AG04450 (cell line): ENCODE results near the gene BSN. TPM values are rescaled to one million over a fixed set of nuclear protein-coding genes. Genes with fewer than 3 reads are reported as not detected.

Source experiments
- CTCF ChIA-PET: fragments of 300-600, 350-600 bp; formaldehyde crosslinking; extraction: SDS; loops from one replicate; lab custom pipeline; 2022; ENCODE audit warnings: antibody characterized with exemption, inconsistent platforms; lab: Charles Lee
- POLR2A ChIA-PET: fragments of 350-600 bp; formaldehyde crosslinking; extraction: SDS; loops from one replicate; lab custom pipeline; 2021; ENCODE audit warnings: antibody characterized with exemption, inconsistent platforms; lab: Yijun Ruan, JAX
- DNase-seq: peaks from one replicate; pipeline ENCODE4 v3.0.0-alpha.2; 2011; ENCODE audit warnings: low read depth, low spot score
- H3K27ac ChIP-seq: one replicate; pipeline ENCODE4 v1.5.1; 2012; ENCODE audit warnings: low read depth, low read length, control low read depth
- H3K27me3 ChIP-seq: one replicate; pipeline ENCODE4 v1.6.0; 2012; ENCODE audit warnings: low read length; ENCODE audit not compliant: control insufficient read depth, insufficient read depth
- H3K4me3 ChIP-seq: 2 replicates; pipeline ENCODE4 v1.5.1; 2011; ENCODE audit warnings: mild to moderate bottlenecking, low read depth, low read length, control low read depth
- H3K9me3 ChIP-seq: 2 replicates; pipeline ENCODE4 v1.5.1; 2012; ENCODE audit warnings: low read length; ENCODE audit not compliant: control insufficient read depth, insufficient read depth
- polyA plus RNA-seq: library from polyadenylated mRNA; depleted of rRNA; stranded (reverse); fragments of >200 nt; gene quantifications from 2 replicates; pipeline ENCODE4 v1.2.3, GENCODE V29; 2011; rRNA removed
- small RNA-seq: library from RNA; depleted of rRNA; stranded (forward); fragments of <200 nt; gene quantifications from one replicate; pipeline ENCODE3, GENCODE V24; 2012; ENCODE audit warnings: low read depth; ENCODE audit not compliant: insufficient read length
- TF ChIP-seq, protein P1 (sequence below): IDR thresholded peaks from 2 replicates; pipeline ENCODE4 v1.5.1; 2011; ENCODE audit warnings: low read depth, low read length, control low read depth, inconsistent platforms

BSN gene
- polyA plus RNA-seq, 1 experiment, result not detected

DNA sequence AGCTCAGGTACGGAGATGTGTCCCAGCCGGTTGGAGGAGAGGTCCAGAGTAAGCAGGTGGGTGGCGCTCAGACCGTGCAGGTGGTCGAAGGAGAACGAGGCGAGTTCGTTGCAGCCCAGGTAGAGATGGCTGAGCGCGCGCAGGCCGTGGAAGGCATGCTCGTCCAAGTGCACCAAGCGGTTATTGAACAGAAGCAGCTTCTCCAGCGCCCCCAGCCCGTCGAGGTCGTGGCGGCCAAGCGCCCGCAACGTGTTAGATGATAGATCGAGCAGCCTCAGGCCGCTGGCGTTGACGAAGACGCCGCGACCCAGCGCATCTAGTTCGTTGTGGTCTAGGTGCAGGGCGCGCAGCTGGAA, 164.6 kb downstream of the BSN start:
- POLR2A ChIA-PET, result no interaction called here
- peak overlapping the region; percentile 69 for H3K4me3 ChIP-seq
- TF ChIP-seq, protein P1, sequence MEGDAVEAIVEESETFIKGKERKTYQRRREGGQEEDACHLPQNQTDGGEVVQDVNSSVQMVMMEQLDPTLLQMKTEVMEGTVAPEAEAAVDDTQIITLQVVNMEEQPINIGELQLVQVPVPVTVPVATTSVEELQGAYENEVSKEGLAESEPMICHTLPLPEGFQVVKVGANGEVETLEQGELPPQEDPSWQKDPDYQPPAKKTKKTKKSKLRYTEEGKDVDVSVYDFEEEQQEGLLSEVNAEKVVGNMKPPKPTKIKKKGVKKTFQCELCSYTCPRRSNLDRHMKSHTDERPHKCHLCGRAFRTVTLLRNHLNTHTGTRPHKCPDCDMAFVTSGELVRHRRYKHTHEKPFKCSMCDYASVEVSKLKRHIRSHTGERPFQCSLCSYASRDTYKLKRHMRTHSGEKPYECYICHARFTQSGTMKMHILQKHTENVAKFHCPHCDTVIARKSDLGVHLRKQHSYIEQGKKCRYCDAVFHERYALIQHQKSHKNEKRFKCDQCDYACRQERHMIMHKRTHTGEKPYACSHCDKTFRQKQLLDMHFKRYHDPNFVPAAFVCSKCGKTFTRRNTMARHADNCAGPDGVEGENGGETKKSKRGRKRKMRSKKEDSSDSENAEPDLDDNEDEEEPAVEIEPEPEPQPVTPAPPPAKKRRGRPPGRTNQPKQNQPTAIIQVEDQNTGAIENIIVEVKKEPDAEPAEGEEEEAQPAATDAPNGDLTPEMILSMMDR, result no peak
- H3K9me3 ChIP-seq, result peaks cover 12% of the 10 kb centered on the region; the same call in 1 of the 2 replicates
- H3K27me3 ChIP-seq, result no peaks in the 10 kb centered on the region
- CTCF ChIA-PET, result interaction anchor here (1.4 kb wide), 1 partner anchor 120 kb away, joined by 3 read pairs; no protein-coding TSS in a partner anchor
- H3K27ac ChIP-seq, result no peak overlapping the region
- no peak for DNase-seq

DNA sequence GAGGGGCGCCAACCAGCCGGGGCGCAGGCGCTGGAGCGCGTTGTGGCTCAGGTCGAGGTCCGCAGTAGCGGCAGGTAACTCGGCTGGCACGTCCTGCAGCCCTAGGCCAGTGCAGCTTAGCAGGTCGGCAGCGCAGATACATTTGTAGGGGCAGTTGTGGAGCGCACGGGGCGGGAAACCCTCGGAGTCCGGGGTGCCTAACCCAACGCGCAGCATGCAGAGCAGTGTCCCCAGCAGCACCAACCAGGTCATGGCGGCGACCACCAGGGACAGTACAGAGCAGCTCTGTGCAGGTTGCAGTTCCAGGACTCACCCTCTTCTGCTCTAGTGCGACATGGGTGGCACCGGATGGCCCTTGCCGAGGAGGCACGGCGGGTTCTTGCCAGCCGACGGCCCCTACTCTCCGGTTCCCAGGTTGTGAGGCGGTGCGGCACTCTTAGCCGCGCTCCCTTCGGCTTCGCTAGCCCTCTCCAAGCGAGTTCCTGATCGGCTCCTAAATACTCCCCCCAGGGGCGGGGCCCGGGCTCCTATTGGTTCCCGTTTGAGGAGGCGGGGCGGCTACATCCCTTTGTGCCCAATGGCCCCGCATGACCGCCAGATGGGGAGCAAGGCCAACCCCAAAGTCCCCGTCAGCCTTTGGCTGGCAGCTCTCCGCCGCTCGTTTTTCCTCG, 165.1 kb downstream of the BSN start, which contains the start of gene AMIGO3:
TSS of gene AMIGO3 (minus strand) at position 471 of the 671 bp plus-strand sequence. CDS start at position 252, 219 bp downstream.
- TF ChIP-seq, protein P1, result peak; percentile 36; the same call in 1 of the 2 replicates
- POLR2A ChIA-PET, result interaction anchor here (0.8 to 1.0 kb wide), 2 partner anchors 48 to 180 kb away, joined by 3 read pairs; no protein-coding TSS in a partner anchor
- H3K27ac ChIP-seq, result peak within 1 kb of the TSS; percentile 47

More for the DNA sequence above, 165.1 kb downstream of the BSN start, which contains the start of gene AMIGO3:
- no peaks in the 10 kb centered on the region for H3K27me3 ChIP-seq
- H3K4me3 ChIP-seq, result peak within 1 kb of the TSS; percentile 69
- CTCF ChIA-PET, result interaction anchor here (0.8 to 1.5 kb wide), 3 partner anchors 83 to 120 kb away, joined by 3 to 6 read pairs (median 5); no protein-coding TSS in a partner anchor
- DNase-seq, result peak; percentile 73
- peaks cover 12% of the 10 kb centered on the region; the same call in 1 of the 2 replicates for H3K9me3 ChIP-seq

Small RNA genes lying within 50 kb of the gene (small RNA-seq; reads per million reads assigned to genes)
- gene AMIGO3, result not detected

Other genes with a start within 250 kb of the BSN start
- gene USP4, start 214.4 kb upstream of the BSN start, polyA plus RNA-seq, result 78.4 and 80.4 TPM in 2 replicates
- 434 and 693 TPM in 2 replicates for gene GPX1, start 196.1 kb upstream of the BSN start, polyA plus RNA-seq
- 466 and 505 TPM in 2 replicates for gene RHOA, start 142.5 kb upstream of the BSN start, polyA plus RNA-seq
- gene TCTA, start 142.1 kb upstream of the BSN start, polyA plus RNA-seq, result 30.4 and 32.0 TPM in 2 replicates
- 5.5 and 7.0 TPM in 2 replicates for gene AMT, start 132.0 kb upstream of the BSN start, polyA plus RNA-seq
- 13.3 and 15.7 TPM in 2 replicates for gene NICN1, start 125.2 kb upstream of the BSN start, polyA plus RNA-seq
- 29.5 and 34.2 TPM in 2 replicates for gene DAG1, start 84.2 kb upstream of the BSN start, polyA plus RNA-seq
- gene APEH, start 119.9 kb downstream of the BSN start, polyA plus RNA-seq, result 85.3 and 108 TPM in 2 replicates
- gene MST1, start 135.0 kb downstream of the BSN start, polyA plus RNA-seq, result 6.4 and 6.5 TPM in 2 replicates
- 22.9 and 33.3 TPM in 2 replicates for gene RNF123, start 135.1 kb downstream of the BSN start, polyA plus RNA-seq
- gene AMIGO3, start 165.2 kb downstream of the BSN start, polyA plus RNA-seq, result 0.11 TPM in 1 of 2 replicates, not detected in the other
- 13.9 and 15.7 TPM in 2 replicates for gene GMPPB, start 169.5 kb downstream of the BSN start, polyA plus RNA-seq
- gene IP6K1, start 232.1 kb downstream of the BSN start, polyA plus RNA-seq, result 40.4 and 53.5 TPM in 2 replicates
- 0.09 TPM in 1 of 2 replicates, not detected in the other for gene CDHR4, start 245.4 kb downstream of the BSN start, polyA plus RNA-seq
- gene INKA1, start 248.8 kb downstream of the BSN start, polyA plus RNA-seq, result 1.9 and 2.8 TPM in 2 replicates